ENCODE results near the gene SPC24. TPM values are rescaled to one million over a fixed set of nuclear protein-coding genes. Genes with fewer than 3 reads are reported as not detected.

Gene SPC24
- total and polyA plus RNA-seq, 2 donors, result 1.8 to 21.1 TPM

Other genes starting within 250 kb of the SPC24 start
- gene YIPF2, start 227.1 kb downstream of the SPC24 start, total RNA-seq, result 47.2 TPM
- gene YIPF2, start 227.1 kb downstream of the SPC24 start, polyA plus RNA-seq, result 38.1 TPM
- 14.1 TPM for gene TIMM29, start 227.0 kb downstream of the SPC24 start, total RNA-seq
- 19.7 TPM for gene TIMM29, start 227.0 kb downstream of the SPC24 start, polyA plus RNA-seq
- gene SMARCA4, start 194.8 kb downstream of the SPC24 start, total RNA-seq, result 38.1 TPM
- 46.0 TPM for gene SMARCA4, start 194.8 kb downstream of the SPC24 start, polyA plus RNA-seq
- 48.6 TPM for gene LDLR, start 66.3 kb downstream of the SPC24 start, total RNA-seq
- gene LDLR, start 66.3 kb downstream of the SPC24 start, polyA plus RNA-seq, result 44.9 TPM
- 183 TPM for gene KANK2, start 41.8 kb upstream of the SPC24 start, total RNA-seq
- 819 TPM for gene KANK2, start 41.8 kb upstream of the SPC24 start, polyA plus RNA-seq
- gene ANGPTL8, start 83.8 kb upstream of the SPC24 start, total RNA-seq, result not detected
- 21.4 TPM for gene ANGPTL8, start 83.8 kb upstream of the SPC24 start, polyA plus RNA-seq
- 20.7 TPM for gene DOCK6, start 106.7 kb upstream of the SPC24 start, total RNA-seq
- 30.6 TPM for gene DOCK6, start 106.7 kb upstream of the SPC24 start, polyA plus RNA-seq
- gene TSPAN16, start 140.4 kb upstream of the SPC24 start, total RNA-seq, result not detected
- gene TSPAN16, start 140.4 kb upstream of the SPC24 start, polyA plus RNA-seq, result not detected
- 13.4 TPM for gene RAB3D, start 183.9 kb upstream of the SPC24 start, total RNA-seq
- gene RAB3D, start 183.9 kb upstream of the SPC24 start, polyA plus RNA-seq, result 12.4 TPM
- gene TMEM205, start 190.5 kb upstream of the SPC24 start, total RNA-seq, result 63.8 TPM
- 144 TPM for gene TMEM205, start 190.5 kb upstream of the SPC24 start, polyA plus RNA-seq
- gene CCDC159, start 190.7 kb upstream of the SPC24 start, total RNA-seq, result 14.3 TPM
- gene CCDC159, start 190.7 kb upstream of the SPC24 start, polyA plus RNA-seq, result 29.0 TPM
- 7.2 TPM for gene PLPPR2, start 199.7 kb upstream of the SPC24 start, total RNA-seq
- 41.5 TPM for gene PLPPR2, start 199.7 kb upstream of the SPC24 start, polyA plus RNA-seq
- gene SWSAP1, start 218.9 kb upstream of the SPC24 start, total RNA-seq, result 1.2 TPM
- 2.4 TPM for gene SWSAP1, start 218.9 kb upstream of the SPC24 start, polyA plus RNA-seq
- gene EPOR, start 228.5 kb upstream of the SPC24 start, total RNA-seq, result 2.9 TPM
- 6.6 TPM for gene EPOR, start 228.5 kb upstream of the SPC24 start, polyA plus RNA-seq